Esophagus squamous epithelium (tissue), 4 donors: Measurements from ENCODE around the gene SUCLA2.

ENCODE experiments used
- POLR2A ChIP-seq, 4 donors: fragments of 450-650 bp; IDR thresholded peaks; one replicate each; pipeline ENCODE4 v1.6.1; 2017; ENCODE audit warnings: antibody characterized with exemption in 4 of 4, mild to moderate bottlenecking in 4 of 4, moderate library complexity in 3 of 4
- TF ChIP-seq, protein P1 (sequence below), 6 experiments: fragments of 450-650 bp in 4 of 6; fragments of 200-600 bp in 2 of 6; sonication (generic) in 2 of 6; IDR thresholded peaks; one replicate each; pipeline ENCODE4 v1.5.1; 2016 to 2019; ENCODE audit warnings: antibody characterized with exemption in 6 of 6, mild to moderate bottlenecking in 4 of 6, moderate library complexity in 4 of 6

GRCh38 chr13:47983070-47983469 is 18.0 kb downstream of the SUCLA2 start:
- TF ChIP-seq, protein P1, sequence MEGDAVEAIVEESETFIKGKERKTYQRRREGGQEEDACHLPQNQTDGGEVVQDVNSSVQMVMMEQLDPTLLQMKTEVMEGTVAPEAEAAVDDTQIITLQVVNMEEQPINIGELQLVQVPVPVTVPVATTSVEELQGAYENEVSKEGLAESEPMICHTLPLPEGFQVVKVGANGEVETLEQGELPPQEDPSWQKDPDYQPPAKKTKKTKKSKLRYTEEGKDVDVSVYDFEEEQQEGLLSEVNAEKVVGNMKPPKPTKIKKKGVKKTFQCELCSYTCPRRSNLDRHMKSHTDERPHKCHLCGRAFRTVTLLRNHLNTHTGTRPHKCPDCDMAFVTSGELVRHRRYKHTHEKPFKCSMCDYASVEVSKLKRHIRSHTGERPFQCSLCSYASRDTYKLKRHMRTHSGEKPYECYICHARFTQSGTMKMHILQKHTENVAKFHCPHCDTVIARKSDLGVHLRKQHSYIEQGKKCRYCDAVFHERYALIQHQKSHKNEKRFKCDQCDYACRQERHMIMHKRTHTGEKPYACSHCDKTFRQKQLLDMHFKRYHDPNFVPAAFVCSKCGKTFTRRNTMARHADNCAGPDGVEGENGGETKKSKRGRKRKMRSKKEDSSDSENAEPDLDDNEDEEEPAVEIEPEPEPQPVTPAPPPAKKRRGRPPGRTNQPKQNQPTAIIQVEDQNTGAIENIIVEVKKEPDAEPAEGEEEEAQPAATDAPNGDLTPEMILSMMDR (IDR thresholded peaks at IDR 0.05), result no peak
- TF ChIP-seq POLR2A (IDR thresholded peaks at IDR 0.05), result no peak
